Measurements from ENCODE around the gene ATF6. TPM values are rescaled to one million over a fixed set of nuclear protein-coding genes. Genes with fewer than 3 reads are reported as not detected.

ATF6 gene
- total and polyA plus RNA-seq, 9 of the 15 experiments (the other 6 are each of a cell fraction or from before 2014, with no cell fraction given) = 11.7 to 32.4 (median 20.4) TPM

GRCh38 chr1:161727256-161727924 is 38.7 kb upstream of the ATF6 start (continued):
- TF ChIP-seq ZKSCAN3 (CRISPR knock-in tag; IDR thresholded peaks at IDR 0.05) (no peak), ZNF764 (CRISPR knock-in tag; IDR thresholded peaks at IDR 0.05; ENCODE audit: low read depth) (no peak), ZC3H4 (CRISPR knock-in tag; IDR thresholded peaks at IDR 0.05; ENCODE audit: borderline replicate concordance) (no peak), ZNF436 (CRISPR knock-in tag; IDR thresholded peaks at IDR 0.05) (no peak), ZBTB17 (CRISPR knock-in tag; IDR thresholded peaks at IDR 0.05) (0 out of 2 replicates have a peak, but pooled peaks have one; percentile 33), MAZ (CRISPR knock-in tag; conservative IDR thresholded peaks at IDR 0.05 in 1 of 2, IDR thresholded peaks at IDR 0.05 in 1 of 2) (peak; percentile 3 to 8; a peak in 2 of 4 replicates), PRPF4 (IDR thresholded peaks at IDR 0.05; ENCODE audit: insufficient read depth, low read depth, low read length, poor library complexity, severe bottlenecking) (no peak), SMAD4 (CRISPR knock-in tag; conservative IDR thresholded peaks at IDR 0.05) (0 out of 2 replicates have a peak, but pooled peaks have one; percentile 27), POLR2AphosphoS2 (IDR thresholded peaks at IDR 0.05; ENCODE audit: low read length) (no peak), ZBTB5 (IDR thresholded peaks at IDR 0.05) (no peak), RUNX1 (IDR thresholded peaks at IDR 0.05; ENCODE audit: low read depth) (no peak), CLOCK (CRISPR knock-in tag; IDR thresholded peaks at IDR 0.05; ENCODE audit: borderline replicate concordance) (no peak), PYGO2 (tag; IDR thresholded peaks at IDR 0.05) (no peak), SUPT5H (IDR thresholded peaks at IDR 0.05) (peak; percentile 82), ZNF780A (CRISPR knock-in tag; IDR thresholded peaks at IDR 0.05) (no peak), CHAMP1 (IDR thresholded peaks at IDR 0.05) (no peak), NR1H2 (CRISPR knock-in tag; IDR thresholded peaks at IDR 0.05) (no peak), CREM (IDR thresholded peaks at IDR 0.05; ENCODE audit: low read depth) (0 out of 2 replicates have a peak, but pooled peaks have one; percentile 5), THRAP3 (IDR thresholded peaks at IDR 0.05; ENCODE audit: borderline replicate concordance) (no peak), RCOR1 (IDR thresholded peaks at IDR 0.05; ENCODE audit: borderline replicate concordance in 1 of 2, low read depth in 2 of 2, low read length in 2 of 2) (no peak), SMAD1 (IDR thresholded peaks at IDR 0.05; ENCODE audit: low read depth, low read length, partially characterized antibody) (peak; percentile 13), MIER1 (IDR thresholded peaks at IDR 0.05; ENCODE audit: low read depth) (no peak), ZNF3 (CRISPR knock-in tag; IDR thresholded peaks at IDR 0.05) (no peak)
